Umbilical cord (tissue), 2 donors: ENCODE results near the gene VPS37D. TPM values are rescaled to one million over a fixed set of nuclear protein-coding genes. Genes with fewer than 3 reads are reported as not detected.
A peak's percentile ranks its signal among the peaks of the same experiment; 100 is the strongest.
"Not testable (repeated sequence)": the region's sequence is repeated elsewhere in the genome, so short reads cannot be mapped to it uniquely, and the experiment has no call there.

Experiments
- DNase-seq: peaks from one replicate; pipeline ENCODE4 v3.0.0-alpha.2; 2015; ENCODE audit warnings: low spot score
- total RNA-seq: library from RNA; depleted of rRNA; stranded (reverse); fragments of >200 nt; gene quantifications from one replicate; pipeline ENCODE4 v1.2.3, GENCODE V29; 2014; ENCODE audit warnings: low replicate concordance; ENCODE audit not compliant: insufficient read depth

Gene VPS37D
- total RNA-seq, 1 donor from 2014 or later: 10.1 TPM

- no peak for DNase-seq
Measured at GRCh38 chr7:73646785-73647724, 20.6 kb upstream of the VPS37D start.

GRCh38 chr7:73647725-73648592 lies 19.7 kb upstream of the VPS37D start:
- no peak for DNase-seq

GRCh38 chr7:73648593-73649332 lies 18.9 kb upstream of the VPS37D start:
- no peak for DNase-seq

GRCh38 chr7:73649576-73649975 lies 18.1 kb upstream of the VPS37D start:
- no peak for DNase-seq

GRCh38 chr7:73650524-73650923 lies 17.1 kb upstream of the VPS37D start:
- DNase-seq: no peak

GRCh38 chr7:73652541-73652949 lies 15.1 kb upstream of the VPS37D start:
- no peak for DNase-seq

GRCh38 chr7:73655309-73655708 lies 12.3 kb upstream of the VPS37D start:
- DNase-seq: not testable (repeated sequence)

- DNase-seq: no peak
Measured at GRCh38 chr7:73659983-73660382, 7.6 kb upstream of the VPS37D start.

GRCh38 chr7:73660594-73660993 lies 7.0 kb upstream of the VPS37D start:
- not testable (repeated sequence) for DNase-seq

- no peak for DNase-seq
Measured at GRCh38 chr7:73663033-73663432, 4.6 kb upstream of the VPS37D start.

GRCh38 chr7:73668103-73668885 lies 663 bp downstream of the VPS37D start:
- peak; percentile 18 for DNase-seq

GRCh38 chr7:73668886-73669230 lies 1.2 kb downstream of the VPS37D start:
- DNase-seq: no peak

GRCh38 chr7:73669288-73669701 lies 1.7 kb downstream of the VPS37D start:
- no peak for DNase-seq

- DNase-seq: no peak
Measured at GRCh38 chr7:73669858-73670385, 2.3 kb downstream of the VPS37D start.

- DNase-seq: no peak
Measured at GRCh38 chr7:73671322-73671661, 3.7 kb downstream of the VPS37D start.

- no peak for DNase-seq
Measured at GRCh38 chr7:73671857-73672445, 4.3 kb downstream of the VPS37D start.

- DNase-seq: no peak
Measured at GRCh38 chr7:73674468-73675124, 7.0 kb downstream of the VPS37D start.

- DNase-seq: not testable (repeated sequence)
Measured at GRCh38 chr7:73676062-73676461, 8.4 kb downstream of the VPS37D start.

GRCh38 chr7:73678862-73679261 lies 11.2 kb downstream of the VPS37D start:
- no peak for DNase-seq

GRCh38 chr7:73679709-73680108 lies 12.1 kb downstream of the VPS37D start:
- DNase-seq: no peak
